ENCODE data around the gene CPEB3.

- TF ChIP-seq EZH2 (IDR thresholded peaks at IDR 0.05), result no peak
- no peak for TF ChIP-seq POLR2AphosphoS5 (IDR thresholded peaks at IDR 0.05; ENCODE audit: borderline replicate concordance, low read depth, low read length)
- no peak for TF ChIP-seq FOXP2 (optimal IDR thresholded peaks at IDR 0.05; ENCODE audit: control extremely low read depth, extremely low read length, insufficient read depth)
Observed at GRCh38 chr10:92010047-92010735, 280.7 kb downstream of the CPEB3 start.
